HT1080 (cell line): ENCODE data around the gene KCNK3. TPM values are rescaled to one million over a fixed set of nuclear protein-coding genes. Genes with fewer than 3 reads are reported as not detected.

Experiments used
- DNase-seq: peaks from one replicate; pipeline ENCODE4 v3.0.0-alpha.2; 2015; ENCODE audit warnings: low read depth
- small RNA-seq: library from RNA; depleted of rRNA; stranded (forward); fragments of <200 nt; gene quantifications from one replicate; pipeline ENCODE3, GENCODE V24; 2014
- total RNA-seq: library from RNA; depleted of rRNA; stranded (reverse); fragments of >200 nt; shearing (Covaris generic); gene quantifications from 2 replicates; pipeline ENCODE4 v1.2.3, GENCODE V29; 2014; rRNA removed

Gene KCNK3
- total RNA-seq, 1 experiment from 2014 or later = not detected

DNA sequence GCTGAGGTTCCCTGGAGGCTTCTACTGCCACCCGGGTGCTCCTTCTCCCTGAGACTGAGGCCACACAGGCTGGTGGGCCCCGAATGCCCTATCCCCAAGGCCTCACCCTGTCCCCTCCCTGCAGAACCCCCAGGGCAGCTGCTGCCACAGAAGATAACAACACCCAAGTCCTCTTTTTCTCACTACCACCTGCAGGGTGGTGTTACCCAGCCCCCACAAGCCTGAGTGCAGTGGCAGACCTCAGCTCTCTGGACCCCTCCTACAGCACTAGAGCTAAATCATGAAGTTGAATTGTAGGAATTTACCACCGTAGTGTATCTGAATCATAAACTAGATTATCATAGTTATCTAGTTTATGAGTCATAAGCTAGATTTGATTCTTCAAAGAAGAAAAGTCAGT lies 86.0 kb downstream of the KCNK3 start:
- no peak for DNase-seq

DNA sequence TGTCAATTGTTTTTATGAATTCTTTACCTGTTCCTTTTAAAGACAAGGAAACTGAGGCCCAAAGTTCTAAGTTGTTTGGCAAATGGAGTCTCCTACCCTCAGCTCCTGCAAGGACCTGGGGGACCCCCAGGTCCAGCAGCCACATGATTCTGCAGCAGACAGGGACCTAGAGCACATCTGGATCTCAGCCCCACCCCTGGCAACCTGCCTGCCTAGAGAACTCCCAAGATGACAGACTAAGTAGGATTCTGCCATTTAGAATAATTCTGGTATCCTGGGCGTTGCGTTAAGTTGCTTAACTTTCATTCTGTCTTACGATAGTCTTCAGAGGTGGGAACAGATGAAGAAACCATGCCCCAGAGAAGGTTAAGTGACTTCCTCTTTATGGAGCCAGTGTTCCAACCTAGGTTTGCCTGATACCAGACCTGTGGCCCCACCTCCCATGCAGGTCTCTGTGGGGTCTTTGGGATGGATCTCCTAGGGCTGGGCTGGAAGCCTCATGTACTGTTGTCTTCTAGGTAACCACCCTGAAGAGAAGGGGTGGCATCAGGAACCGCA lies 87.8 kb downstream of the KCNK3 start:
- DNase-seq = no peak

Small RNAs within 50 kb of the gene (small RNA-seq; reads per million reads assigned to genes)
- not detected for gene AC015977.1

Other genes starting within 250 kb of the KCNK3 start
- not detected in 2 replicates for gene OTOF, start 214.6 kb upstream of the KCNK3 start, total RNA-seq
- gene CIB4, start 51.4 kb upstream of the KCNK3 start, total RNA-seq = not detected in 2 replicates
- 19.3 and 24.7 TPM in 2 replicates for gene SLC35F6, start 71.6 kb downstream of the KCNK3 start, total RNA-seq
- 29.3 and 42.8 TPM in 2 replicates for gene CENPA, start 93.3 kb downstream of the KCNK3 start, total RNA-seq
- 0.11 and 0.23 TPM in 2 replicates for gene DPYSL5, start 155.4 kb downstream of the KCNK3 start, total RNA-seq